ENCODE data around the gene MGAT4B. TPM values are rescaled to one million over a fixed set of nuclear protein-coding genes. Genes with fewer than 3 reads are reported as not detected.
A peak's percentile ranks its signal among the peaks of the same experiment; 100 is the strongest.

Gene MGAT4B
- polyA plus RNA-seq, 3 donors = 12.4 to 151 (median 14.3) TPM

DNA sequence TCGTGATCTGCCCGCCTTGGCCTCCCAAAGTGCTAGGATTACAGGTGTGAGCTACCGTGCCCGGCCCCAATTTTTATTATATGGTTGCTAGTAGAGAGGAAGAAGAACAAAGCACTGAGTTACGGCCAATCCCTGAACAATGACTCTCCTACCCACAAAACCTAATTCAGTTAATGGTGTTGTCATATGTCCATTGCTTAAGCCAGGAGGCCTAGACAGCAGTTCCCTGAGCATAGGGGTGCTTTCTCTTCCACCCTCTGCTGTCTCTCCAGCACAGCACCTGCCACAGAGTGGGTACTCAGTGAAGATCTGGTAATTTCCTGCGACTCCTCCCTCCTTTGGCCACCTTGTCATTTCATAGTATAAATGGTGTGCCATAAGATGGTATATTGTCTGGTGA is 34.3 kb downstream of the MGAT4B start:
- Mint-ChIP-seq H3K27ac (peak overlapping the region in 6 of 7 donors; percentile 59 to 89 (median 84)), H3K4me1 (peaks cover 80% of the 10 kb centered on the region), H3K4me3 (no peak overlapping the region), H3K36me3 (peaks cover 63 to 80% of the 10 kb centered on the region in 2 donors), H3K9me3 (no peaks in the 10 kb centered on the region), H3K27me3 (ENCODE audit: low read depth in 3 of 3) (no peaks in the 10 kb centered on the region)
- Histone ChIP-seq H3K9me3 (replicated peaks in 1 of 2; ENCODE audit: control insufficient read depth in 1 of 2, insufficient read depth in 1 of 2, low read length in 2 of 2) (no peaks in the 10 kb centered on the region), H3K4me2 (replicated peaks; ENCODE audit: extremely low read depth, low read length, poor library complexity, severe bottlenecking) (no peak overlapping the region), H4K20me1 (ENCODE audit: insufficient read depth, low read length) (peaks cover 95% of the 10 kb centered on the region), H2AFZ (ENCODE audit: insufficient read depth, low read depth, low read length, poor library complexity, severe bottlenecking) (no peak overlapping the region), H3K27me3 (ENCODE audit: control insufficient read depth in 2 of 2, insufficient read depth in 2 of 2, low read length in 2 of 2) (no peaks in the 10 kb centered on the region), H3K9ac (ENCODE audit: insufficient read depth, low read length, poor library complexity, severe bottlenecking) (no peak overlapping the region), H3K4me1 (ENCODE audit: control insufficient read depth in 1 of 2, insufficient read depth in 2 of 2, low read length in 2 of 2) (peaks cover 76 to 93% of the 10 kb centered on the region in 2 donors), H3K4me3 (replicated peaks in 1 of 3; ENCODE audit: low read depth in 2 of 3, low read length in 3 of 3) (no peak overlapping the region), H3K36me3 (replicated peaks in 1 of 2; ENCODE audit: control insufficient read depth in 1 of 2, insufficient read depth in 2 of 2, low read length in 2 of 2) (peaks cover 38 to 67% of the 10 kb centered on the region in 2 donors), H3K79me2 (ENCODE audit: insufficient read depth, low read length) (peaks cover 83% of the 10 kb centered on the region), H3K27ac (ENCODE audit: low read depth in 1 of 2, low read length in 2 of 2) (peak overlapping the region; percentile 17 to 52)
- DNase-seq = peak in 2 of 3 donors; percentile 44 to 57
- intact Hi-C loops (cut with micrococcal nuclease) = no loop called here
- no CpG with 5 or more reads among the region's 6 CpGs for WGBS (ENCODE audit: insufficient coverage)
- TF ChIP-seq, protein P1, sequence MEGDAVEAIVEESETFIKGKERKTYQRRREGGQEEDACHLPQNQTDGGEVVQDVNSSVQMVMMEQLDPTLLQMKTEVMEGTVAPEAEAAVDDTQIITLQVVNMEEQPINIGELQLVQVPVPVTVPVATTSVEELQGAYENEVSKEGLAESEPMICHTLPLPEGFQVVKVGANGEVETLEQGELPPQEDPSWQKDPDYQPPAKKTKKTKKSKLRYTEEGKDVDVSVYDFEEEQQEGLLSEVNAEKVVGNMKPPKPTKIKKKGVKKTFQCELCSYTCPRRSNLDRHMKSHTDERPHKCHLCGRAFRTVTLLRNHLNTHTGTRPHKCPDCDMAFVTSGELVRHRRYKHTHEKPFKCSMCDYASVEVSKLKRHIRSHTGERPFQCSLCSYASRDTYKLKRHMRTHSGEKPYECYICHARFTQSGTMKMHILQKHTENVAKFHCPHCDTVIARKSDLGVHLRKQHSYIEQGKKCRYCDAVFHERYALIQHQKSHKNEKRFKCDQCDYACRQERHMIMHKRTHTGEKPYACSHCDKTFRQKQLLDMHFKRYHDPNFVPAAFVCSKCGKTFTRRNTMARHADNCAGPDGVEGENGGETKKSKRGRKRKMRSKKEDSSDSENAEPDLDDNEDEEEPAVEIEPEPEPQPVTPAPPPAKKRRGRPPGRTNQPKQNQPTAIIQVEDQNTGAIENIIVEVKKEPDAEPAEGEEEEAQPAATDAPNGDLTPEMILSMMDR (IDR thresholded peaks at IDR 0.05) = no peak

DNA sequence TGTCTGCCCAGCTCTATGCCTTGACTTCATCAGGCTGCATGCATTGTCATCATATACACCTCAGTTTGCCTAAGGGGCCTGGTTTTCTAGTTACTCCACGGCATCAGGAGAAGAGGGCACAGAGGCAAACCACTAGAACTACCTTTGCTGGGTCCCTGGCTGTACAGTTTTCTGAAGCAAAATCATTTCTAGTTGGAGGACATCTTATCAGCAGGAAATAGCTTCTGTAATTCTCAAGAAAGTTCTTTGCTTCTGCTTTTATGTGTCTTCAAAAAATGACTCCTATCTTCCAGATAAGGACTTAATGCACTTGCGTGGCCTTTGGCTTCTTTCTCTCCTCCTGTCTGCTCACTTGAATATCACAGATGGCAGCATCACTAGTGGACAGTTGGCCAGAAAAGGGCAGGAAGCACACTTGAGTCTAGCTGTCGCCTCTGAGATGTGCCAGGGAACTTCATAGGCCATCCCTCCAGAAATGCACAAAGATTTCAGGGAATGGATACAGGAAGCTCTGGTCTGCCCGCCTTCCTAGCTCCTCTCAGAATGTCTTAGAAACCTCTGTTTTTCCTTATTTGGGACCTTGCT is 35.3 kb downstream of the MGAT4B start:
- peaks cover 76 to 93% of the 10 kb centered on the region in 2 donors for H3K4me1 ChIP-seq (ENCODE audit: control insufficient read depth in 1 of 2, insufficient read depth in 2 of 2, low read length in 2 of 2)
- peak overlapping the region in 1 of 2 donors; percentile 52 for H3K27ac ChIP-seq (ENCODE audit: low read depth in 1 of 2, low read length in 2 of 2)
- no peak overlapping the region for H3K9ac ChIP-seq (ENCODE audit: insufficient read depth, low read length, poor library complexity, severe bottlenecking)
- Mint-ChIP-seq H3K36me3 (peaks cover 68 to 86% of the 10 kb centered on the region in 2 donors), H3K4me1 (peaks cover 83% of the 10 kb centered on the region), H3K27me3 (ENCODE audit: low read depth in 3 of 3) (no peaks in the 10 kb centered on the region), H3K27ac (peak overlapping the region; percentile 50 to 89 (median 84)), H3K4me3 (no peak overlapping the region), H3K9me3 (no peaks in the 10 kb centered on the region)
- H3K4me2 ChIP-seq (replicated peaks; ENCODE audit: extremely low read depth, low read length, poor library complexity, severe bottlenecking) = no peak overlapping the region
- no peaks in the 10 kb centered on the region for H3K9me3 ChIP-seq (replicated peaks in 1 of 2; ENCODE audit: control insufficient read depth in 1 of 2, insufficient read depth in 1 of 2, low read length in 2 of 2)
- 48% methylated on average over 3 of the region's 4 CpGs for WGBS (ENCODE audit: insufficient coverage)
- peaks cover 41 to 73% of the 10 kb centered on the region in 2 donors for H3K36me3 ChIP-seq (replicated peaks in 1 of 2; ENCODE audit: control insufficient read depth in 1 of 2, insufficient read depth in 2 of 2, low read length in 2 of 2)
- DNase-seq = no peak
- no peak overlapping the region for H2AFZ ChIP-seq (ENCODE audit: insufficient read depth, low read depth, low read length, poor library complexity, severe bottlenecking)
- TF ChIP-seq, protein P1 (IDR thresholded peaks at IDR 0.05) = no peak
- intact Hi-C loops (cut with micrococcal nuclease) = no loop called here
- no peak overlapping the region for H3K4me3 ChIP-seq (replicated peaks in 1 of 3; ENCODE audit: low read depth in 2 of 3, low read length in 3 of 3)
- peaks cover 86% of the 10 kb centered on the region for H3K79me2 ChIP-seq (ENCODE audit: insufficient read depth, low read length)
- peaks cover 95% of the 10 kb centered on the region for H4K20me1 ChIP-seq (ENCODE audit: insufficient read depth, low read length)
- no peaks in the 10 kb centered on the region for H3K27me3 ChIP-seq (ENCODE audit: control insufficient read depth in 2 of 2, insufficient read depth in 2 of 2, low read length in 2 of 2)
